HepG2 (cell line): ENCODE results near the gene TMEM132D.

Experiments used
- CBX5 ChIP-seq: sonication (generic); formaldehyde crosslinking; IDR thresholded peaks from 2 replicates; pipeline ENCODE4 v1.4.0; 2020; ENCODE audit warnings: missing genetic modification reagents, borderline replicate concordance
- CTCF ChIP-seq: sonication (generic); formaldehyde crosslinking; IDR thresholded peaks from 2 replicates; pipeline ENCODE4 v1.5.0; 2020; ENCODE audit warnings: mild to moderate bottlenecking, missing genetic modification reagents, moderate library complexity
- MAFK ChIP-seq, 2 experiments: IDR thresholded peaks in 1 of 2; conservative IDR thresholded peaks in 1 of 2; 2 replicates each; pipeline ENCODE4 v1.6.1; 2011; ENCODE audit warnings: improper control_type of control experiment in 2 of 2, low read length in 2 of 2
- ZNF556 ChIP-seq: sonication (generic); formaldehyde crosslinking; IDR thresholded peaks from 2 replicates; pipeline ENCODE4 v1.4.0; 2020; ENCODE audit warnings: mild to moderate bottlenecking, missing genetic modification reagents, borderline replicate concordance
- TF ChIP-seq, protein P1 (sequence below): sonication (generic); formaldehyde crosslinking; IDR thresholded peaks from 2 replicates; pipeline ENCODE4 v1.4.0; 2020; ENCODE audit warnings: missing genetic modification reagents, borderline replicate concordance

- TF ChIP-seq CBX5 (no peak), MAFK (conservative IDR thresholded peaks at IDR 0.05 in 1 of 2, IDR thresholded peaks at IDR 0.05 in 1 of 2; ENCODE audit: low read length in 2 of 2) (no peak), CTCF (CRISPR knock-in tag) (no peak), ZNF556 (CRISPR knock-in tag) (no peak)
- TF ChIP-seq, protein P1, sequence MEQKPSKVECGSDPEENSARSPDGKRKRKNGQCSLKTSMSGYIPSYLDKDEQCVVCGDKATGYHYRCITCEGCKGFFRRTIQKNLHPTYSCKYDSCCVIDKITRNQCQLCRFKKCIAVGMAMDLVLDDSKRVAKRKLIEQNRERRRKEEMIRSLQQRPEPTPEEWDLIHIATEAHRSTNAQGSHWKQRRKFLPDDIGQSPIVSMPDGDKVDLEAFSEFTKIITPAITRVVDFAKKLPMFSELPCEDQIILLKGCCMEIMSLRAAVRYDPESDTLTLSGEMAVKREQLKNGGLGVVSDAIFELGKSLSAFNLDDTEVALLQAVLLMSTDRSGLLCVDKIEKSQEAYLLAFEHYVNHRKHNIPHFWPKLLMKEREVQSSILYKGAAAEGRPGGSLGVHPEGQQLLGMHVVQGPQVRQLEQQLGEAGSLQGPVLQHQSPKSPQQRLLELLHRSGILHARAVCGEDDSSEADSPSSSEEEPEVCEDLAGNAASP (CRISPR knock-in tag): no peak
Measured at GRCh38 chr12:129075460-129076208, 828.2 kb downstream of the TMEM132D start.
